Mucosa of rectum (tissue), 2 donors: ENCODE results near the gene CDC42BPA.
"Not testable (repeated sequence)": the region's sequence is repeated elsewhere in the genome, so short reads cannot be mapped to it uniquely, and the experiment has no call there.

Experiments
- H3K27ac ChIP-seq, 2 donors: one replicate each; pipeline ENCODE4 v1.7.0; 2013; ENCODE audit warnings: inconsistent platforms in 2 of 2, low read depth in 2 of 2, low read length in 2 of 2
- H3K27me3 ChIP-seq, 2 donors: one replicate each; pipeline ENCODE4 v1.7.0; 2013; ENCODE audit warnings: low read length in 2 of 2; ENCODE audit not compliant: control insufficient read depth in 2 of 2, insufficient read depth in 2 of 2
- H3K36me3 ChIP-seq, 2 donors: one replicate each; pipeline ENCODE4 v1.7.0; 2013; ENCODE audit warnings: low read length in 2 of 2; ENCODE audit not compliant: control insufficient read depth in 2 of 2, insufficient read depth in 2 of 2
- H3K4me1 ChIP-seq, 2 donors: one replicate each; pipeline ENCODE4 v1.7.0; 2013; ENCODE audit warnings: low read length in 2 of 2, mild to moderate bottlenecking in 1 of 2; ENCODE audit not compliant: control insufficient read depth in 2 of 2, insufficient read depth in 2 of 2
- H3K4me3 ChIP-seq, 2 donors: one replicate each; pipeline ENCODE4 v1.7.0; 2013; ENCODE audit warnings: low read length in 2 of 2
- H3K9ac ChIP-seq, 2 donors: one replicate each; pipeline ENCODE4 v1.7.0; 2013; ENCODE audit warnings: low read length in 2 of 2, low read depth in 1 of 2, mild to moderate bottlenecking in 1 of 2
- H3K9me3 ChIP-seq, 2 donors: one replicate each; pipeline ENCODE4 v1.7.0; 2013; ENCODE audit warnings: low read length in 2 of 2; ENCODE audit not compliant: control insufficient read depth in 2 of 2
- donor health status: healthy.
- donor health status: Normal muscosa, but diverticular disease.

CDC42BPA gene

GRCh38 chr1:226964068-226964425, 354.2 kb downstream of the CDC42BPA start:
- no peaks in the 10 kb centered on the region for H3K9me3 ChIP-seq
- no peak overlapping the region for H3K9ac ChIP-seq
- H3K36me3 ChIP-seq = peaks cover 21 to 30% of the 10 kb centered on the region in 2 donors
- no peak overlapping the region for H3K4me3 ChIP-seq
- no peaks in the 10 kb centered on the region for H3K4me1 ChIP-seq
- H3K27me3 ChIP-seq = no peaks in the 10 kb centered on the region
- H3K27ac ChIP-seq = no peak overlapping the region

- H3K27me3 ChIP-seq = no peaks in the 10 kb centered on the region
- H3K9ac ChIP-seq = no peak overlapping the region
- no peak overlapping the region for H3K4me3 ChIP-seq
- H3K36me3 ChIP-seq = peaks cover 21 to 32% of the 10 kb centered on the region in 2 donors
- no peaks in the 10 kb centered on the region for H3K9me3 ChIP-seq
- no peaks in the 10 kb centered on the region for H3K4me1 ChIP-seq
- H3K27ac ChIP-seq = no peak overlapping the region
Observed at GRCh38 chr1:226962421-226963391, 355.6 kb downstream of the CDC42BPA start.

- Histone ChIP-seq H3K9ac (no peak overlapping the region), H3K27me3 (no peaks in the 10 kb centered on the region), H3K4me1 (no peaks in the 10 kb centered on the region), H3K9me3 (no peaks in the 10 kb centered on the region), H3K4me3 (no peak overlapping the region), H3K36me3 (peaks cover 11 to 29% of the 10 kb centered on the region in 2 donors), H3K27ac (no peak overlapping the region)
Observed at GRCh38 chr1:226960944-226961765, 357.1 kb downstream of the CDC42BPA start.

GRCh38 chr1:226960256-226960655, 358.0 kb downstream of the CDC42BPA start:
- no peaks in the 10 kb centered on the region for H3K4me1 ChIP-seq
- no peak overlapping the region for H3K4me3 ChIP-seq
- H3K27ac ChIP-seq = no peak overlapping the region
- no peaks in the 10 kb centered on the region for H3K27me3 ChIP-seq
- no peaks in the 10 kb centered on the region for H3K9me3 ChIP-seq
- H3K36me3 ChIP-seq = peaks cover 3 to 22% of the 10 kb centered on the region in 2 donors
- H3K9ac ChIP-seq = no peak overlapping the region

- Histone ChIP-seq H3K9me3 (no peaks in the 10 kb centered on the region), H3K27me3 (no peaks in the 10 kb centered on the region), H3K4me1 (no peaks in the 10 kb centered on the region), H3K4me3 (no peak overlapping the region), H3K9ac (no peak overlapping the region), H3K36me3 (peaks cover 3 to 16% of the 10 kb centered on the region in 2 donors), H3K27ac (no peak overlapping the region)
Observed at GRCh38 chr1:226958300-226958699, 360.0 kb downstream of the CDC42BPA start.

- Histone ChIP-seq H3K36me3 (peaks cover 0 to 13% of the 10 kb centered on the region in 2 donors), H3K9me3 (no peaks in the 10 kb centered on the region), H3K27ac (no peak overlapping the region), H3K4me1 (no peaks in the 10 kb centered on the region), H3K9ac (no peak overlapping the region), H3K27me3 (no peaks in the 10 kb centered on the region), H3K4me3 (no peak overlapping the region)
Observed at GRCh38 chr1:226957714-226958113, 360.6 kb downstream of the CDC42BPA start.

GRCh38 chr1:226956942-226957713, 361.2 kb downstream of the CDC42BPA start:
- no peak overlapping the region for H3K27ac ChIP-seq

GRCh38 chr1:226955857-226956256, 362.4 kb downstream of the CDC42BPA start:
- not testable (repeated sequence) for H3K27ac ChIP-seq, H3K27me3 ChIP-seq, H3K4me1 ChIP-seq, H3K4me3 ChIP-seq, H3K9me3 ChIP-seq, H3K36me3 ChIP-seq, H3K9ac ChIP-seq

More at GRCh38 chr1:226956942-226957713, 361.2 kb downstream of the CDC42BPA start:
- Histone ChIP-seq H3K9me3 (no peaks in the 10 kb centered on the region), H3K4me3 (no peak overlapping the region), H3K9ac (no peak overlapping the region), H3K4me1 (no peaks in the 10 kb centered on the region), H3K27me3 (no peaks in the 10 kb centered on the region), H3K36me3 (peaks cover 0 to 12% of the 10 kb centered on the region in 2 donors)

- no peaks in the 10 kb centered on the region for H3K9me3 ChIP-seq
- H3K9ac ChIP-seq = no peak overlapping the region
- H3K27ac ChIP-seq = no peak overlapping the region
- no peak overlapping the region for H3K4me3 ChIP-seq
- peaks cover 0 to 8% of the 10 kb centered on the region in 2 donors for H3K36me3 ChIP-seq
- H3K27me3 ChIP-seq = no peaks in the 10 kb centered on the region
- H3K4me1 ChIP-seq = no peaks in the 10 kb centered on the region
Observed at GRCh38 chr1:226954777-226955176, 363.5 kb downstream of the CDC42BPA start.
